ENCODE data around the gene TRIM71.

TRIM71 gene

GRCh38 chr3:32869513-32870047 lies 51.8 kb downstream of the TRIM71 start:
- no peak for DNase-seq

- DNase-seq, result no peak
Observed at GRCh38 chr3:32870373-32871095, 52.7 kb downstream of the TRIM71 start.

- DNase-seq, result no peak
Observed at GRCh38 chr3:32871273-32871672, 53.5 kb downstream of the TRIM71 start.

DNA sequence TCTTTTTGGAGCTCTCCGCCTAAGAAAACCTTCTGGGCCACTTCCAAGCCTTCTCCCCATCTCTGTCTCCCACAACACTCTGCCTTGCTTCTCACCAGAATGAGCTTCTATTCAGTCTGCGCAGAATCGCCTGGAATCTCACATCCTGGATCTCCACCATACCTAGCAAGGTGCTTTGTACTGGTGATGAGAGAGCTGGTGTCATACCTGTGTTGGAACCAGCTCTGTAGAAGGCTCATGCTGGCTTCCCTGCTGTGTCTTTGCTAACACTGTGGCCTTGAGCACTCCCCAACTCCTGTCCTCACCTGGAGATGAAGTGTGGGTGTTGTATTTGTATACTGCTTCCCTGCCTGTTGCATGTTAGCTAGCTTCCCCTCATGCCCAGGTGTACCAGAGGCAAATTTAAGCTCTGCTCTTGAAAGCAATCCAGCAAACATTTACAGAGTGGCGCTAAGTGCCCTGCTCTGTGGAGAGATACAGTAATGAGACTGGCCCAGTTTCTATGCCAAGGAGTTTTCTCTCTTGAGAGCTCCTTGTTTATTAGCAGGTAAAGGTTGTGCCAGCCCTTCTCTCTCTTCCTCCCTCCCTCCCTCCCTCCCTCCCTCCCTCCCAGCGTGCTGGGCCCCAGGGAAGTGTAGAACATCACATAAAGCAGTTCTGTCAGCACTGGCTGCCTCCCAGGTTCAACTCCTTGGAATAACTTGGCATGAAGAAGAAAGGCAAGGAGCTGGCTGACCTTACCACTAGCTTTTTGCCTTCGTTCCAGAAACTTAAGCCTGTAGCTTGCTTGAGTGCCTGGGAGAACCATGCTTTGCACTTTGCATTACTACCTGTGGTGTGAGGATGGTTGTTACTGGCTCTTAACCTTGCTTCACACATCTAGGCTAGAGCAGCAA lies 54.9 kb downstream of the TRIM71 start:
- no peak for DNase-seq

- DNase-seq, result no peak
Observed at GRCh38 chr3:32873531-32874130, 55.8 kb downstream of the TRIM71 start.

DNA sequence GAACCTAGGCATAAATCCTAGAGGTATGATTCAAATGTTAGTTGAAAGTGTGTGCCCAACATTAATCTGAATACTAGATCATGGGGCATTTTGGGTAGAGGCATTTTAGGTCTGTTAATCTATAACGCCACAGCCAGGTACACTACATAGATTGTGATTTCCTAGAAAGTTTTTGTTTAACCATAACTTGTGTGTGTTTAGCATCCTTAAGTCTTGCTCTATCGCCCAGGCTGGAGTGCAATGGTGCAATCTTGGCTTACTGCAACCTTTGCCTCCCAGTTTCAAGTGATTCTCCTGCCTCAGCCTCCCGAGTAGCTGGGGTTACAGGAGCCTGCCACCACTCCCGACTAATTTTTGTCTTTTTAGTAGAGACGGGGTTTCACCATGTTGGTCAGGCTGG lies 59.1 kb downstream of the TRIM71 start:
- DNase-seq, result no peak

DNA sequence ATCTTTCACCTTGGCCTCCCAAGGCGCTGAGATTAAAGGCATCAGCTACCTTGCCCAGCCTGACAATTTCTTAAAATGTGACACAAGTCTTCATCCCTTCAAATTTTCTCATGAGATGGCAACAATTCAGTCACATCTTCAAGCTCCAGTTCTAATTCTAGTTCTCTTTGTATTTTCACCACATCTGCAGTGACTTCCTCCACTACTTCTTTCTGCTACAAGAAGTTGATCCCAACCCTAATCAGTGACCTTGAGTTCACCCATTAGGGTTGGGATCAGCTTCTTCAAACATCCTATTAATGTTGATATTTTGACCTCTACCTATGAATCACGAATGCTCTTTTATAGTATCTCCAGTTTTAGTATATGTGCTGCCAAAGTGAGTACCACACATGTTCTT lies 59.8 kb downstream of the TRIM71 start:
- no peak for DNase-seq

GRCh38 chr3:32880225-32880624 lies 62.4 kb downstream of the TRIM71 start:
- DNase-seq, result no peak

DNA sequence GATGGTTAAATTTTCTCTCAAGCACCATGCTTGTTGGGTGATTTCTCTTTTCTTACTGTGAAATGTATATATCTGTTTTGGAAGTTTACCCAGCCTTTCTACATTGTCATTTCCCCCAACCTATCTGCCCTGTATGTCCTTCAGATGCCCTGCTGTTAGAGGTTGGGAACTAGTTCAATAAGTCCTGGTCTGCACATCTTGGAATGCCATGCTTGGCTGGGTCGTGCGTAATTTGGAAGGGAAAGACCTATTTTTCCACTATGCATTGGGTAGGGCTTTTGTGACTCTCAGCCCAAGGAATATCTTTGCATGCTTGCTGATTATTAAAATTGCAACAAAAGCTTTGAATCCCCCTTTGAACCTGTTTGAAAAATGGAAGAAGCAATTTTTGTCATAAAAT lies 63.8 kb downstream of the TRIM71 start:
- no peak for DNase-seq

GRCh38 chr3:32882189-32882588 lies 64.4 kb downstream of the TRIM71 start:
- DNase-seq, result no peak

- no peak for DNase-seq
Observed at GRCh38 chr3:32882603-32883025, 64.8 kb downstream of the TRIM71 start.

GRCh38 chr3:32883817-32884216 lies 66.0 kb downstream of the TRIM71 start:
- DNase-seq, result no peak

GRCh38 chr3:32884591-32884990 lies 66.8 kb downstream of the TRIM71 start:
- DNase-seq, result no peak

DNA sequence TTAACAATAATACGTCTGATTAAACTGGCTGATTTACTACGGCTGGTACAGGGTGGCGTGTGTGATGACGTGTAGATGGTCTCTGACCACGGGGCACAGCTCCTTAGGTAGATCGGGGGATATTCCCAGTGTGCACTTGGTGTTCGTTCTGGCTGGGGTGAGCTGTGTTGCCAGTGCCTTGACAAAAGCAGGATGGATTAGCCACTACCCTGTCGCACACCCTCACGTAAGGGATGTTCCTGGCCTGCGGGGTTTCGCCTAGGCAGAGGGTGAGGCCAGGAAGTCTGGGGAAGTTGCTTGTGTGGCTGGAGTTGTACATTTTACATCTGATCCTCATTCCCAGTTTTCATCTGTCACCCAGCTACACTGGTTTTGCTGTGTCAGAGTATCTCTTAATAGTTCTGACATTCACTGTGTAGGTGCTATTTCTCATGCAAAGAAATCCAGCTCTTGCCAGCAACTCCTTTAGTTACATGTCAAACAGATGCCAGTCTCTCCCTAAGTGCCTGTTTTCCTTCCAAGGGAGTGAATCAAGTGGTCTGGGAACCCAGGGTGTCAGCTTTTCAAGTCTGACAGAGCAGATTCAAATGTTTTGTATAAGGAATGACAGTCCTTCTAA lies 67.6 kb downstream of the TRIM71 start:
- no peak for DNase-seq

DNA sequence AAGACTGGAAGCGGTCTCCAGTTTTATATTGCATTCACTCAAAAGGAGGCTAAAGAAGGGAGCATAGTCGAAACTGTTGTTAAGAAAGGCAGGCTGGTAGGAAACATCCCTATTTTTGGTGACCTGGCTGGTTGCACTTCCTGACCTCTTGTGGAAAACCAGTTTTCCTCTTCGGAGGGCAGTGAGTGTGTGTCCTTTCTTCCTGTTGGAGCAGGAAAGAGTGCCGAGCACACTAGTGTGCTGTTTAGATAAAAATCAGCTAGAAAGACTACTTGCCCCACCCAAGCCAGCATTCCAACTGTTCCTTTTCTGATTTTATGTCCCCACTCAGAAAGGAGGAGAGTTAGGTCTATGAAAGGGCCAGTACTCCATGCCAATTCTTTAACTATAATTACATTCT lies 68.5 kb downstream of the TRIM71 start:
- no peak for DNase-seq

DNA sequence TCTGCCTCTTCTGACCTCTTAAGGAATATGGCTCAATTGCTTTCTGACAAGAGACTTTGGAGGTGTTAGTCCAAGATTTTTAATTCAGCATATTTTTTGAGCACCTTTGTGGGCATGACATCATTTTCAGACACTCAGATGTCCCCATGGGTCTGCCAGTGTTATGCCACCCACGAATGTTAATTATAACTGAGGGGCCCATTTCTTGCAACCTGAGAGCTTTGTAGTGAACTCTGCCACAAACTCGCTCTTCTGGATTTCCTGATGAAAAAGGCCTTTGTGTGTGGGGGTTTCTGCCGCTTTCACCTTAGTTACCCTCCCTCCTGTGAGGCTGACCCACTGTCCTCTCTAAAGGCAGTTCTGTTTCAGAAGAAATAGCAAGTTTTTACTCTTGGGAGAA lies 69.1 kb downstream of the TRIM71 start:
- no peak for DNase-seq

DNA sequence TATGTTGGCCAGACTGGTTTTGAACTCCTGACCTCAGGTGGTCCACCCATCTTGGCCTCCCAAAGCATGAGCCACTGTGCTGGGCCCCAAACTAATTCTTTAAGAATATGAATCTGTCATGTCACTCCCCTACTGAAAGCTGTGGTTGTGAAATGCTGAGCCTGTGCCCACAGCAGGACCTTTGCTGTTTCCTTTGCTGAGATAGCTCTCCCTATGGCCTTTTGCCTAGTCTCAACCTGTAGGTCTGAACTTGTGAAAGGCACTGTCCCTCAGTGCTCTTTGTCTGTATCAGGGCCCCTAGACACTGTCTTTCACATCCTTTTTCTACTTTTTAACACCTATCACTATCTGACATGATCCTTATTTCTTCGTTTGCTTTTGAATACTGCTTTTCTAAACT lies 70.9 kb downstream of the TRIM71 start:
- no peak for DNase-seq

DNA sequence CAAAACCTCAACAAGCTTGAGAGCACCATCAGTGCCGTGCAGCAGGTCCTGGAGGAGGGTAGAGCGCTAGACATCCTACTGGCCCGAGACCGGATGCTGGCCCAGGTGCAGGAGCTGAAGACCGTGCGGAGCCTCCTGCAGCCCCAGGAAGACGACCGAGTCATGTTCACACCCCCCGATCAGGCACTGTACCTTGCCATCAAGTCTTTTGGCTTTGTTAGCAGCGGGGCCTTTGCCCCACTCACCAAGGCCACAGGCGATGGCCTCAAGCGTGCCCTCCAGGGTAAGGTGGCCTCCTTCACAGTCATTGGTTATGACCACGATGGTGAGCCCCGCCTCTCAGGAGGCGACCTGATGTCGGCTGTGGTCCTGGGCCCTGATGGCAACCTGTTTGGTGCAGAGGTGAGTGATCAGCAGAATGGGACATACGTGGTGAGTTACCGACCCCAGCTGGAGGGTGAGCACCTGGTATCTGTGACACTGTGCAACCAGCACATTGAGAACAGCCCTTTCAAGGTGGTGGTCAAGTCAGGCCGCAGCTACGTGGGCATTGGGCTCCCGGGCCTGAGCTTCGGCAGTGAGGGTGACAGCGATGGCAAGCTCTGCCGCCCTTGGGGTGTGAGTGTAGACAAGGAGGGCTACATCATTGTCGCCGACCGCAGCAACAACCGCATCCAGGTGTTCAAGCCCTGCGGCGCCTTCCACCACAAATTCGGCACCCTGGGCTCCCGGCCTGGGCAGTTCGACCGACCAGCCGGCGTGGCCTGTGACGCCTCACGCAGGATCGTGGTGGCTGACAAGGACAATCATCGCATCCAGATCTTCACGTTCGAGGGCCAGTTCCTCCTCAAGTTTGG lies 72.9 kb downstream of the TRIM71 start:
- DNase-seq, result no peak

- DNase-seq, result no peak
Observed at GRCh38 chr3:32891365-32891764, 73.6 kb downstream of the TRIM71 start.

DNA sequence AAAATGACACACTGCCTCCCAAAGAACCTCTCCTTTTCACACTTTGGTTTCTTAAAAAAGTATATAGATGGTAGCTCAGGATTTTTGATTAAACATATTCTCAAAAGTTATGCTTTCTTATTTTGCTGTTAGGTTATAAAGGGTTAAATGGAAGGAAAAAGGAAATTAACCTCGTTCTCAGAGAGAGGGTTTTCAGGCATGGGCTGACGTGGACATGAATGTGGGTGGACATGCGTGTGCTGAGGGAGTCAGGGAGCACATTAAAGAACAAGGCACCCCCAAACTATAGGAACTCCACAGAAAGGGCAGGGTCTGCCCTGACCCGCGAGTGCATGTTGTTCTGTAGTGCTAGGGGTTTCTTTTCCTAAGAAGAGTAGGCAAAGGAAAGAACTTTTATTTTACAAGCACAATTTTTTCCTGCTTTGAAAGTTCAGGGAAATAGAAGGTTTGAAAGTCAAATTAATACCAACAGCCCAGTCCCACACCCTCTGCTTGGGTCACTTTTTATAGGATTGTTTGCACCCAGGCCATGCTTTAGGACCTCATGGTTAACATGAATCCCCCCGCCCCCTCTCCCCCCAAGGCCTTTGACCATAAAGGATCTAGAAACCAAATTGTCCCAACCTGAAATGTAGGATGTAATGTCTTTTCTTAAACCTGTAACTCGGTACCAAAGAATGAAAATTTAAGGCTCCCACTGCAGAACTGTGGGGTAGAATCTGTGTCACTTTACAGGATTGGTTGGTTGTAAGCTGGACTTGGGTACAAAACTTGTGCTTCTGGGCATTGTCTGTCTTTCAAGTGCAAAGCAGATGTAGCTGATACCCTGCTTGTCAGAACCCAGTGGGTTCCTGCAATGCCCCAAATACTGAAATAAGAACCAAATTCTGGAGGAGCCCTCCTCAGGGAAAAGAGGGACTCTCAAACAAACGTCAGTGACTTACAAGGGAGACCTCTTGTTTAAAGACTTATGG lies 75.1 kb downstream of the TRIM71 start:
- no peak for DNase-seq

DNA sequence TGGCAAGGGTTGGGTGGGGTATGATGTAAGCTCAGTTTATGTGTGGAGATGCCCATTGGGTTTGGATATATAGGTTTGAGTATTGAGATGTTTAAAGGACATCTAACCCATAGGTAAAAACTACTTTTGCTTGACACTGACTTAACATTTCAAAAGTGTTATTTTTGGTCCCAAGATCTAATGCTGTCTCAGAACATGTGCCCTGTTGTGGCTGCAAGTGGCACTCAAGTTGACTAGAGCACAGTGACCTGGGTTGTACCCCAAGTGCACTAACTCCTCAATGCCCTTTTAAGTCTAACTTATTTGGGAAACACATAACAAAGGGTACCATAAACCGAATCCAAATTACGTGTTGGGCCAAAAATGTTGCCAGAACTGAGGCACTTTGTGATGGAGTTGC lies 77.2 kb downstream of the TRIM71 start:
- DNase-seq, result no peak

All from activated CD8-positive, alpha-beta memory T cell treated with anti-CD3 and anti-CD28 coated beads, Interleukin-2, amount 50 U/mL, for 4 hours (primary cell).